Neural cell (in vitro differentiated cells): ENCODE measurements around the gene ETF1.

Experiments used
- CTCF ChIP-seq: fragments of 450-650 bp; IDR thresholded peaks from 2 replicates; pipeline ENCODE4 v1.5.1; 2014; ENCODE audit warnings: antibody characterized with exemption, mild to moderate bottlenecking, moderate library complexity; ENCODE audit not compliant: poor library complexity, severe bottlenecking
- POLR2AphosphoS5 ChIP-seq: IDR thresholded peaks from 2 replicates; pipeline ENCODE4 v1.6.1; 2012
- SMC3 ChIP-seq: fragments of 450-650 bp; conservative IDR thresholded peaks from 2 replicates; pipeline ENCODE4 v1.6.1; 2014; ENCODE audit warnings: antibody characterized with exemption, mild to moderate bottlenecking, moderate library complexity; ENCODE audit not compliant: poor library complexity

- TF ChIP-seq CTCF (no peak), SMC3 (no peak), POLR2AphosphoS5 (no peak)
Measured at GRCh38 chr5:138468966-138469539, 74.0 kb downstream of the ETF1 start.
